Measurements from ENCODE around the gene PTPN22.

The PTPN22 gene

GRCh38 chr1:113849072-113849471, 22.4 kb downstream of the PTPN22 start:
- DNase-seq, result no peak

DNA sequence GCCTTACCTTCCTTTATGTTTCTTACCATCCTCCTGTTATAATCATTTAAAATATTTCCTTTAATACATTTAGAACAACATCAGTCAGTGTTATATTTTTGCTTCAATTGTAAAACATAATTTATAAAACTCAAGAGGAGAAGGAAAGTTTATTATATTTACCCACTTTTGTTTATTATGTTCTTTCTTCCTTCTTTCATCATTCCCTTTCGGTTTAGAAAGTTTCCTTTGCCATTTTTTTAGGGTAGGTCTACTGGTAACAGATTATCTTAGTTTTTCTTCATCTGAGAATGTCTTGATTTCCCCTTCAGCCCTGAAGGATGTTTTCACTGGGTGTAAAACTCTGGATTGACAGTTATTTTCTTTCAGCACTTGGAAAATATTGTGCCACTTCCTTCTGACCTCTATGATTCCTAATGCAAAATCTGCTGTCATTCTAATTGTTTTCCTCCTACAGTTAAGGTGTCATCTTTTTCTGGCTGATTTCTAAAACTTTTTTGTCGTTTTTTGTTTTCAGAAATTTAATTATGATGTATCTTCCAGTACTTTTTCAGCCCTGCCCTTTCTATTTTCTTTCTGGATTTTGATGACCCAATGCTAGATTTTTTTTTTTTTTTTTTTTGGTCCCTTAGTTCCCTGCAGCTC, 25.0 kb downstream of the PTPN22 start:
- DNase-seq, result no peak

DNA sequence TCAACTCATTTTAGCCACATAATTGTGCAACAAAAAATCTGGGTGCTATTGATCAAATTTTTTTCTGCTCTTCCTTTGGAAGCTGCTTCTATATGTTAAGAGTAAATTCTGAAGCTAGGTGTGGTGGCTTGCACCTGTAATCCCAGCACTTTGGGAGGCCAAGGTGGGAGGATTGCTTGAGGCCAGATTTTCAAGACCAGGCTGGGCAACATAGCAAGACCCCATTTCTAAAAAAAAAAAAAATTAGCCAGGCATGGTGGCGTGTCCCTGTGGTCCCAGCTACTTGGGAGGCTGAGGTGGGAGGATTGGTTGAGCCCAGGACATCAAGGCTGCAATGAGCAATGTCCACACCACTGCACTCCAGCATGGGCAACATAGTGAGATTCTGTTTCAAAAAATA, 35.0 kb downstream of the PTPN22 start:
- DNase-seq, result no peak

GRCh38 chr1:113835686-113836290, 35.7 kb downstream of the PTPN22 start:
- DNase-seq, result peak in 1 of 2 experiments; percentile 43

DNA sequence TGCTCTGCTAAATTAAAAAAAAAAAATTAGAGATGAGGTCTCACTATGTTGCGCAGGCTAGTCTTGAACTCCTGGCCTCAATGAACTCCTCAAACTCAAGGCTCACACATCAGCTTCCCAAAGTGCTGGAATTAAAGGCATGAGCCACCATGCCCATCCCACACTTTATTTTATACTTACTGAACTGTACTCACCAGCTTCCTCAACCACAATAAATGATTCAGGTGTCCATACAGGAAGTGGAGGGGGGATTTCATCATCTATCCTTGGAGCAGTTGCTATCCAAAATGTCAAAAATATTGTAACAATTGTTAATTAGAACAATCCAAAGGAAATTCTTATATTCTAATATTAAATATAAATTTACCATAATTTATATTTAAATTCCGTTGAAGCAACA, 36.8 kb downstream of the PTPN22 start:
- DNase-seq, result no peak

DNA sequence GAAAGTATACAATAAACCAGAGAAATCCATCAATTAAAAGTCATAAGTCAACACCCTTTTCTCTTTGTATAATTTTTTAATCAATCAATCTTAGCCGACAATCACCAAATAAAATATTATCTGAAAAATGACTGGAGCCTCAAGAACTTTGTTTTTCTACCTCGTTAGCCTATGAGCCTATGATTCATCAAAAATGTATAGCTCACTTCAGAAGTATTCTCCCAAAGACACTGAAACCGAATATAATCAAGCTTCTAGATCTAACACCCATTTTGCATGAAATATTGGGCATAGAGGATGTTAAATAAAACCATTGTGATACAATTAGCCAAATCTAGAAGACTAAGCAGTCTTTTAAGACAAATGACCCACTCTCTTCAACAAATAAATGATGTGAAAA, 41.5 kb downstream of the PTPN22 start:
- no peak for DNase-seq

GRCh38 chr1:113821916-113822315, 49.6 kb downstream of the PTPN22 start:
- no peak for DNase-seq

GRCh38 chr1:113818578-113818977, 52.9 kb downstream of the PTPN22 start:
- no peak for DNase-seq

DNA sequence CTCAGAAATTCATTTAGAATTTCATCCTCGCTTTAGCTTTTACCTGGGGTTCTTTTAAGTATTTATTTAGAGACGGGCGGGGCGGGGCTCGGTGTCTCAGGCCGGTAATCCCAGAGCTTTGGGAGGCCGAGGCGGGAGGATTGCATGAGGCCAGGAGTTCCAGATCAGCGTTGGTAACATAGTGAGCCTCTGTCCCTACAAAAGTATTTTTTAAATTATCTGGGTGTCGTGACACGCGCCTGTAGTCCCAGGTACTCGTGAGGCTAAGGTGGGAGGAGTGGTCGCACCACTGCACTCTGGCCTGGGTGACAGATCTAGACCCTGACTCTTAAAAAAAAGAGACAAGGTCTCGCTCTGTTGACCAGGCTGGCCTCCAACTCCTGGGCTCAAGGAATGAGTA, 58.3 kb downstream of the PTPN22 start:
- DNase-seq, result no peak

DNA sequence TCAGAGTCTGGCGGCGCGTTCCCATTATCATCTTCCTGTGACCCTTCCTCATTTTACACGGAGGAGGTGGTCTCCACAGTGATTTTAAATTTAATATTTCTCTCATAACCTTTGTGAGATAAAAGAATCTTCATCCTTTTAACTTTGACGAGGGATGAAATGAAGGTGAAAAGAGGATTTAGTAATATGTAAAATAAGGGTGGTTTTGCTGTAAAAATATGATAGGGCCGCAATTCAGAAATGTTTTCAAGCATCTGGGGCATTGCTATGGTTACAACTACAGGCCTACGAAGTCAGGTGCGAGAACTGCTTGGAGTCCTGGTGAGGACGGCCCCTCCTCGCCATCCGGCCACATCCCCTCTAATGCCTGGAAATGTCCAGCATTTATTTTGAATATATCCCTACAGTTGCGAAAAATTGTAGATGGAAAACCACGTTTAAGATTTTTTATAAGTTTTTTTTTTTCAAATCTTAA, 58.8 kb downstream of the PTPN22 start:
- DNase-seq, result no peak

GRCh38 chr1:113811888-113812660, 59.4 kb downstream of the PTPN22 start, which contains the start of gene RSBN1:
Gene RSBN1, minus strand, starts transcription at chr1:113812476. Its CDS starts 64 bp downstream, at chr1:113812412.
- peak; percentile 98 to 99 for DNase-seq

DNA sequence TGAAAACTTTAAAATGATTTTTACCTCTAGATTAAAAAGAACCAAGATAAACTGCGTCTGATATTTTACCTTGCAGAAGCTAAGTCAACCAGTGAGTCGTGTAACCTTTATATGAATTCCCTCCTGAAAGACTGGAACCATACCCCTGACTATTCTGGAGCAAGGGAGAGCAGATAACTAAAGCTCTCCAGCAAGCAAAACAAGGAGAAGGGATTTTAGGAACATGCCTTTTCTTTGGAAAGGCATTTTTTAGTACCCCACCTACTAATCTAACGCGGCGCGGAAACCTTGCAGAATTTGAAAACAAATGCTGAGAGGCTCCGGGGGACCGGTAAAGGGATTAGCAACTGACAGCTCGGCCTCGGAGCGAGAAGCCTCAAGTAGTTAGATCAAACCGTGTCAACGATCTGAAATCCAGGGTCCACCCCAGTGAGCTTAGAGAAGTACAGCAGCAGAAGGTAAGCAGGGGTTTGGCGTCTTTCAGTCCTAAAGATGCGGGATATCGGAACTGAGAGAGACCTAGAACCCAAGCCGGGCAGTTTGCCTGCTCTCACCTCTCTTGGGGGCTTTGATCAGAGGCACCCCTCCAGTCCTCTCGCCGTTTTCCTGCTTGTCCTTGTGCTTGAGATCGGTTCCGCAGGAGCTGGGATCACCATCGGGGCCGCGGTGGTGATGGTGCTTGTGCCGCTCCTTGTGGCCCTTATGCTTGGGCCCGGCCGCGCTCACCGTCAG, 60.2 kb downstream of the PTPN22 start:
- DNase-seq, result peak; percentile 52 to 67

DNA sequence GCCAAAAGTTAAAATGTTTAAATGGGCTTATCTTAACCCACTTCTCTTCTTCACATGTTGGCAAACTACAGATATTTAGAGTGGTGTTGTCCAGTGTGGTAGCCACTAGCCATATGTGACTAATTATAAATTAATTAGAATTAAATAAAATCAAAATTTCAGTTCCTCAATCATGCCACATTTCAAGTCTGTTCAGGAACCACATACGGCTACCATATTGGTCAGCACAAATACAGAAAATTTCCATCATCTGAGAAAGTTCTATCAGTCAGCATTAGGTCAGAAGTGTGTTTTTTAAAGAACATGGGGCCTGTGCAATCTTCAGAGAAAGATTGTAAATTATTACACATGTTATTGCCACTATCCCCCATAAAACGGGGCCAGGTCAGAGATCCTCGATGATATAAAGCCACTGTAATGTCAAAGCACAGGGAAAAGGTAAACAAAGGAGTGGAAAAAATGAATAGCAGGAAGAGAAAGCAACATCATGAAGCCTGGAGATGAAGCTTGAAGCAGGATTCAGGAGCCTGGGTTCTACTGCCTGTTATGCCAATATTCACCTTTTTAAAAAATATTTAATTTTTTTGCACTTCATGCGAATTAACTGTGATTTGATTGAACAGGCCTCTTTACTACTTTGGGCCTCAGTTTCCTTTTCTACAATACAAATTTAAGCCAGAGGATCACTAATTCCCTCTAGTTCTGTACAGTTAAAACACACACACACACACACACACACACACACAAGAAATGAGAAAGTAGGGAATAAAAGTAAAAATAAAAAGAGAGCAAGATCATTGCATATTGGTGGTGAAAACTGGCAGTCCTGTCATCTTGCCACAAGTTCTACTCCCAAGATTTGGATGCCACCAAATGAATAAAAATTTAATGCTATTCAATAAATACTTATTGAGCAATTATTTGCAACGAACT, 61.6 kb downstream of the PTPN22 start:
- no peak for DNase-seq

- no peak for DNase-seq
These were observed 62.9 kb downstream of the PTPN22 start for GRCh38 chr1:113808450-113809195.

- DNase-seq, result no peak
These were observed 65.9 kb downstream of the PTPN22 start for GRCh38 chr1:113805639-113806038.

GRCh38 chr1:113805256-113805531, 66.3 kb downstream of the PTPN22 start:
- no peak for DNase-seq

DNA sequence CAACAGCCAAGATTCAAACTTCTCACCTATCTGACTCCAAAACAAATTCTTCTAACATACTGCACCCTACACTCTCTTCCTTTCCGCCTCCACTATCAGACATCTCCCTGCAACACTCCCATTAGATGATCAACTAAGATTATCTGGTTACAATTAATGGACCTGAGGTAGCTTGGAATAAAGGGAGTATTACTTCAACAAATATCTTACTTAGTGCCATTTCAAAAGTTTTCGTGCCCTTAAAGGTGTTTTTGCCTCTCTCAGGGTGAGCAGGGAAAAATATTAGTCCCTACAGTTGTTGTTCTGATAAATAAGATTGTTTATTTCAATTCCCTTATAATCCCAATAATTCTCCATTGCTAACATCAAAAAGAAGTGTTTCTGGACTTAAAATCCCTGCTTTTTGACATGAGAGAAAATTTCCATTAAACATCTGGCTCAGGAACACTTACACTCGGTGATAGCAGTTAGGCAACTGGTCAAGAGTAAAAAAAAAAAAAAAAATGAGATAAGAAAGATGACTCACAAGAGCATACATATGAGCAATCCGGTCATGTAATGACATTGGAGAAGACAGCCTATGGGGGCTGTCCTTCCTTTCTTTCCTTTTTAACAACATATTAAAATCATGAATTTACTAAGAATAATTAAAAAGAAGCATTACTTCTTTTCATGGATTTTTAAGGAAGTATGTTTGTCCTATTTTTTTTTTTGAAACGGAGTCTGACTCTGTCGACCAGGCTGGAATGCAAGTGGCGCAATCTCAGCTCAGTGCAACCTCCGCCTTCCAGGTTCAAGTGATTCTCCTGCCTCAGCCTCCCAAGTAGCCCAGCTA, 66.9 kb downstream of the PTPN22 start:
- no peak for DNase-seq

DNA sequence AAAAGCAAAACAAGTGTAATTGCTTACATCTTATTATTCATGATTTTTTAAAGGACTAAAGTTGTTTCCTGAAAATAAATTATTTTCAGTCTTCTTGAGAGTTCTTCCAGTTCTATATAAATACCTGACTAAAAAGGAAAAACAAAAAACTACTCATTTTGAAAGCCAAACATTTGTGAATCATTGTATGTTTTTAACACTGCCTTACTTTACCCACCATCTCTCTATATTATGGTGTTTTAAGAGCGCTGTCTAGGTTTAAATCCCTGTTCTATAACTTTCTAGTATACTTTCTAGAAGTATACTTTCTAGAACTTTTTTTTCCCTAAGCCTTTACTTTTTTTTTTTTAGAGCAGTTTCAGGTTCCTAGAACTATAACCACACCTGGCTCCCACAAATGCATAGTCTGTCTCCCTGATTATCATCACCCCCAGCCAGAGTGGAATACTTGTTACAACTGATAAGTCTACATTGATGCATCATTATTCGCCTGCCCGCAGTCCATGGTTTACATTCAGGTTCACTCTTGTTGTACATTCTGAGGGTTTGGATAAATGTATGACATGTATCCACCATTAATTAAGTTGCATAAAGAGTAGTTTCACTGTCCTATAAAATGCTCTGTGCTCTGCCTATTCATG, 69.0 kb downstream of the PTPN22 start:
- no peak for DNase-seq

DNA sequence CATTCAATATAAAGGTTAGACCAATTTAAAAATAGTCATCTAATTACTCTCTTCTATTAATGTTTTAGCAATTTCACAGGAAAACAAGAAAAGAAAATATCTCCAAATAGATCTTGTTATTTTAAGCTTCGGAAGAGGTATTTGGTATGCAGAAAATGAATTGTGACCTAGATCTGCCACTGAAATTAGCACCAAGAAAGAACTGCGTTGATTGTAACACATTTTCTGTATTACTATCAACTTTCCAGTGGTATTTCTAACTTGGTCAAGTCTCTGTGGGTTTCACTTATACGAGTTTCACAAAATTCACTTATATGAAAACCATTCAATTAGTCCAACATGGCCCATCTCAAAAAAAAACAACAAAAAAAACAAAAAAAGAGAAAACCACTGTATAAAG, 71.0 kb downstream of the PTPN22 start:
- DNase-seq, result no peak

DNA sequence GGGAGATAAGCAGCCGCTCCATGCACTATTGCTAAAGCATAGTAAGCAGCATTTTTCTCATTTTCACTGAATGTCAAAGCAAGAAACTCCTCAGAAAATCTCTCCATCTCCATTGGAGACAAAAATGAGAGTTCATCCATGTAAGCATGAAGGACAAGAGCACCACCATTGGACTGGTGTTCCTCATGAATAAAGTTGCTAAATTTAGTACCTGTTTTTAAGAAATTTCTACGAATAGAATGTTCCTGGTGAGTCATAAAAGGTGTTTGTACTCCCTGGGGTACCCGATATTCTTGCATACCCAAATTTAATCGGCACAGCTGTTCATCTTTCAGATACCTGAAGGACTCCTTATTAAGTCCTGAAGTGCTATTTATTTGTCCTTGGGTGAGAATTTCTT, 74.0 kb downstream of the PTPN22 start:
- DNase-seq, result no peak

Data from NCI-H524 (cell line).